ENCODE results near the gene ZNF354C. TPM values are rescaled to one million over a fixed set of nuclear protein-coding genes. Genes with fewer than 3 reads are reported as not detected.
"Not testable (repeated sequence)": the region's sequence is repeated elsewhere in the genome, so short reads cannot be mapped to it uniquely, and the experiment has no call there.

The ZNF354C gene
- total RNA-seq, 6 donors from 2014 or later = 2.6 to 6.8 (median 4.1) TPM

GRCh38 chr5:179061025-179061424 is 852 bp downstream of the ZNF354C start:
- peak in 1 of 2 donors; percentile 69 for DNase-seq

GRCh38 chr5:179065703-179066102 is 5.5 kb downstream of the ZNF354C start:
- H3K4me3 ChIP-seq = no peak overlapping the region
- H3K9me3 ChIP-seq = peaks cover 25 to 56% (median 52%) of the 10 kb centered on the region in 4 donors
- peaks cover 3 to 56% (median 30%) of the 10 kb centered on the region in 4 donors for H3K36me3 ChIP-seq
- no peak for DNase-seq
- ATAC-seq (ENCODE audit: low FRiP score in 2 of 2) = no peak
- TF ChIP-seq POLR2A (IDR thresholded peaks at IDR 0.05) (no peak), POLR2AphosphoS5 (IDR thresholded peaks at IDR 0.05) (no peak), EP300 (IDR thresholded peaks at IDR 0.05) (no peak), CTCF (IDR thresholded peaks at IDR 0.05) (no peak)
- peaks cover 8 to 12% (median 10%) of the 10 kb centered on the region in 4 donors for H3K4me1 ChIP-seq
- no peak overlapping the region for H3K27ac ChIP-seq
- WGBS, 2 donors = 96 to 97% methylated on average over 6 of the region's 6 CpGs
- H3K27me3 ChIP-seq = no peaks in the 10 kb centered on the region

More at GRCh38 chr5:179061025-179061424, 852 bp downstream of the ZNF354C start:
- peak in 1 of 2 donors; percentile 3 for ATAC-seq (ENCODE audit: low FRiP score in 2 of 2)
- H3K27me3 ChIP-seq = no peaks in the 10 kb centered on the region
- H3K27ac ChIP-seq = peak overlapping the region in 3 of 4 donors; percentile 67 to 87 (median 76)
- H3K4me3 ChIP-seq = peak overlapping the region; percentile 68 to 84 (median 76)
- 83 to 86% methylated on average over 14 to 19 of the region's 19 CpGs for WGBS, 2 donors
- peaks cover 0 to 30% (median 15%) of the 10 kb centered on the region in 4 donors for H3K36me3 ChIP-seq
- TF ChIP-seq POLR2A (IDR thresholded peaks at IDR 0.05) (no peak), EP300 (IDR thresholded peaks at IDR 0.05) (no peak), CTCF (IDR thresholded peaks at IDR 0.05) (no peak), POLR2AphosphoS5 (IDR thresholded peaks at IDR 0.05) (no peak)
- peaks cover 6 to 12% (median 9%) of the 10 kb centered on the region in 4 donors for H3K9me3 ChIP-seq
- H3K4me1 ChIP-seq = peaks cover 9 to 20% (median 13%) of the 10 kb centered on the region in 4 donors

GRCh38 chr5:179079165-179079987 is 19.2 kb downstream of the ZNF354C start:
- WGBS, 2 donors = 95 to 98% methylated on average over 11 of the region's 11 CpGs
- no peaks in the 10 kb centered on the region for H3K27me3 ChIP-seq
- ATAC-seq (ENCODE audit: low FRiP score in 2 of 2) (no peak), DNase-seq (no peak)
- peaks cover 17 to 60% (median 41%) of the 10 kb centered on the region in 4 donors for H3K36me3 ChIP-seq
- H3K4me1 ChIP-seq = no peaks in the 10 kb centered on the region
- no peak for TF ChIP-seq EP300 (IDR thresholded peaks at IDR 0.05)
- no peak for TF ChIP-seq POLR2AphosphoS5 (IDR thresholded peaks at IDR 0.05)
- no peak overlapping the region for H3K27ac ChIP-seq
- H3K9me3 ChIP-seq = peaks cover 98 to 100% (median 100%) of the 10 kb centered on the region in 4 donors
- H3K4me3 ChIP-seq = no peak overlapping the region

GRCh38 chr5:179080724-179081123 is 20.6 kb downstream of the ZNF354C start:
- no peak for ATAC-seq (ENCODE audit: low FRiP score in 2 of 2)
- no peak for TF ChIP-seq POLR2A (IDR thresholded peaks at IDR 0.05)
- no peak for TF ChIP-seq EP300 (IDR thresholded peaks at IDR 0.05)
- no peak for TF ChIP-seq POLR2AphosphoS5 (IDR thresholded peaks at IDR 0.05)
- TF ChIP-seq CTCF (IDR thresholded peaks at IDR 0.05) = no peak
- DNase-seq = no peak
- Histone ChIP-seq H3K27me3 (no peaks in the 10 kb centered on the region), H3K36me3 (peaks cover 17 to 50% (median 40%) of the 10 kb centered on the region in 4 donors), H3K27ac (no peak overlapping the region), H3K9me3 (peaks cover 96 to 100% (median 98%) of the 10 kb centered on the region in 4 donors), H3K4me1 (no peaks in the 10 kb centered on the region), H3K4me3 (no peak overlapping the region)
- WGBS, 2 donors = 96% methylated on average over 4 of the region's 4 CpGs

GRCh38 chr5:179089502-179089901 is 29.3 kb downstream of the ZNF354C start:
- no peak for DNase-seq
- H3K36me3 ChIP-seq = no peaks in the 10 kb centered on the region
- no peak for ATAC-seq (ENCODE audit: low FRiP score in 2 of 2)
- H3K4me1 ChIP-seq = no peaks in the 10 kb centered on the region
- H3K4me3 ChIP-seq = no peak overlapping the region
- WGBS, 2 donors = 89% methylated on average over 2 of the region's 2 CpGs
- TF ChIP-seq CTCF (IDR thresholded peaks at IDR 0.05) (no peak), EP300 (IDR thresholded peaks at IDR 0.05) (no peak), POLR2AphosphoS5 (IDR thresholded peaks at IDR 0.05) (no peak), POLR2A (IDR thresholded peaks at IDR 0.05) (no peak)
- H3K27me3 ChIP-seq = no peaks in the 10 kb centered on the region
- H3K9me3 ChIP-seq = peaks cover 74 to 100% (median 91%) of the 10 kb centered on the region in 4 donors
- no peak overlapping the region for H3K27ac ChIP-seq

GRCh38 chr5:179101282-179101681 is 41.1 kb downstream of the ZNF354C start:
- peak in 1 of 2 donors; percentile 68 for DNase-seq
- not testable (repeated sequence) for H3K27me3 ChIP-seq; H3K4me1 ChIP-seq; H3K36me3 ChIP-seq; ATAC-seq (ENCODE audit: low FRiP score in 2 of 2); H3K4me3 ChIP-seq; H3K27ac ChIP-seq
- H3K9me3 ChIP-seq = peaks cover 28 to 54% (median 46%) of the 10 kb centered on the region in 4 donors
- WGBS, 2 donors = 92 to 96% methylated on average over 15 to 17 of the region's 17 CpGs
